HepG2 (cell line): ENCODE results near the gene GPBAR1. TPM values are rescaled to one million over a fixed set of nuclear protein-coding genes. Genes with fewer than 3 reads are reported as not detected.

Experiments
- ATAC-seq: fragments of 200-7000 bp; cut with Tn5 transposase; 3 replicates; pipeline ENCODE4 v1.9.1; 2020; ENCODE audit warnings: mild to moderate bottlenecking, moderate library complexity
- BruUV-seq: library from RNA; stranded (reverse); fragments of 400-500 nt; replicated peaks from 2 replicates; lab custom pipeline; 2021; lab: Mats Ljungman, UMichigan
- CTCF ChIA-PET: fragments of 300-600 bp; formaldehyde crosslinking; extraction: SDS; loops from one replicate; lab custom pipeline; 2021; ENCODE audit warnings: low total read pairs, inconsistent platforms, low intra/inter-chr PET ratio; lab: Yijun Ruan, JAX
- POLR2A ChIA-PET: fragments of 350-600 bp; sonication (Branson Sonifier 250); formaldehyde crosslinking; loops from one replicate; lab custom pipeline; 2020; ENCODE audit warnings: antibody characterized with exemption, inconsistent platforms; lab: Yijun Ruan, JAX
- DNase-seq: peaks from one replicate; pipeline ENCODE4 v3.0.0-alpha.2; 2015; ENCODE audit warnings: low spot score
- FAIRE-seq: peaks from 3 replicates; lab custom pipeline; 2011; peaks lifted over from hg19 to GRCh38; lab: Jason Lieb, UNC
- H2AFZ ChIP-seq: one replicate; pipeline ENCODE4 v1.6.1; 2011; ENCODE audit warnings: low read length, inconsistent platforms
- H3K27ac ChIP-seq: fragments of 300-600 bp; 3 replicates; pipeline ENCODE4 v1.8.0; 2011; ENCODE audit warnings: mixed run types, mild to moderate bottlenecking, mixed read lengths, low read length, inconsistent platforms; ENCODE audit not compliant: insufficient read depth; ENCODE audit errors: extremely low read length
- H3K27me3 ChIP-seq, 2 experiments: fragments of 200-600 bp in 1 of 2; 2 replicates in 1 of 2; 3 replicates in 1 of 2; pipeline versions ENCODE4 v1.6.0 to v1.8.0; 2011; ENCODE audit warnings: low read length in 2 of 2, mild to moderate bottlenecking in 2 of 2, moderate library complexity in 2 of 2, inconsistent platforms in 1 of 2; ENCODE audit not compliant: insufficient read depth in 2 of 2, control insufficient read depth in 1 of 2
- H3K36me3 ChIP-seq, 2 experiments: fragments of 200-600 bp in 1 of 2; replicated peaks in 1 of 2; 2 replicates in 1 of 2; 3 replicates in 1 of 2; pipeline versions ENCODE4 v1.5.1 to v1.8.0; 2011; ENCODE audit warnings: low read length in 2 of 2, inconsistent platforms in 1 of 2; ENCODE audit not compliant: insufficient read depth in 2 of 2, control insufficient read depth in 1 of 2
- H3K4me1 ChIP-seq: 2 replicates; pipeline ENCODE4 v1.5.1; 2012; ENCODE audit warnings: low read length, inconsistent platforms; ENCODE audit not compliant: insufficient read depth
- H3K4me2 ChIP-seq: 2 replicates; pipeline ENCODE4 v1.6.0; 2011; ENCODE audit warnings: low read depth, low read length, inconsistent platforms
- H3K4me3 ChIP-seq, 3 experiments: fragments of 200-600 bp in 1 of 3; sonication (generic), shearing (Covaris generic) in 1 of 3; replicated peaks in 1 of 3; 2 replicates each; pipeline ENCODE4 v1.5.1; 2011 to 2016; ENCODE audit warnings: low read length in 3 of 3, inconsistent platforms in 2 of 3, low read depth in 2 of 3, mild to moderate bottlenecking in 2 of 3, control low read depth in 1 of 3, mixed read lengths in 1 of 3; ENCODE audit not compliant: insufficient read depth in 1 of 3
- H3K79me2 ChIP-seq: one replicate; pipeline ENCODE4 v1.6.1; 2011; ENCODE audit warnings: low read length, inconsistent platforms; ENCODE audit not compliant: insufficient read depth
- H3K9ac ChIP-seq: 2 replicates; pipeline ENCODE4 v1.6.0; 2011; ENCODE audit warnings: mild to moderate bottlenecking, low read depth, low read length, inconsistent platforms; ENCODE audit not compliant: insufficient read depth
- H3K9me3 ChIP-seq: 2 replicates; pipeline ENCODE4 v1.5.1; 2012; ENCODE audit warnings: mild to moderate bottlenecking, low read length
- H4K20me1 ChIP-seq: 2 replicates; pipeline ENCODE4 v1.6.0; 2011; ENCODE audit warnings: inconsistent platforms, mild to moderate bottlenecking, low read length, moderate library complexity; ENCODE audit not compliant: insufficient read depth
- CENPBD1 ChIP-seq: sonication (generic); formaldehyde crosslinking; IDR thresholded peaks from 2 replicates; pipeline ENCODE4 v1.8.0; 2022; ENCODE audit warnings: missing genetic modification reagents, low read depth, mild to moderate bottlenecking, borderline replicate concordance
- DMAP1 ChIP-seq: IDR thresholded peaks from 2 replicates; pipeline ENCODE4 v1.6.1; 2016
- GPN1 ChIP-seq: sonication (generic); formaldehyde crosslinking; IDR thresholded peaks from 2 replicates; pipeline ENCODE4 v1.5.1; 2020; ENCODE audit warnings: missing genetic modification reagents, borderline replicate concordance
- HES4 ChIP-seq: sonication (generic); formaldehyde crosslinking; IDR thresholded peaks from 2 replicates; pipeline ENCODE4 v1.9.0; 2021; ENCODE audit warnings: mild to moderate bottlenecking, missing genetic modification reagents, borderline replicate concordance
- PBX3 ChIP-seq: sonication (generic); formaldehyde crosslinking; IDR thresholded peaks from 2 replicates; pipeline ENCODE4 v1.8.1; 2023; ENCODE audit warnings: missing genetic modification reagents, inconsistent platforms, borderline replicate concordance
- PHF21A ChIP-seq: sonication (generic); formaldehyde crosslinking; IDR thresholded peaks from 2 replicates; pipeline ENCODE4 v1.5.0; 2020; ENCODE audit warnings: mild to moderate bottlenecking, missing genetic modification reagents
- SOX6 ChIP-seq, 2 experiments: fragments of 450-650 bp in 1 of 2; sonication (generic) in 1 of 2; formaldehyde crosslinking in 1 of 2; IDR thresholded peaks; 2 replicates each; pipeline versions ENCODE4 v1.4.0 to v1.6.1; 2017 to 2020; ENCODE audit warnings: antibody characterized with exemption in 1 of 2, mild to moderate bottlenecking in 1 of 2, missing genetic modification reagents in 1 of 2
- TEAD3 ChIP-seq: optimal IDR thresholded peaks from 2 replicates; pipeline ENCODE3; 2016; ENCODE audit warnings: borderline replicate concordance
- USF2 ChIP-seq, 2 experiments: sonication (generic) in 1 of 2; formaldehyde crosslinking in 1 of 2; IDR thresholded peaks; 2 replicates each; pipeline versions ENCODE4 v1.5.1 to v1.6.1; 2011 to 2020; ENCODE audit warnings: borderline replicate concordance in 1 of 2, low read depth in 1 of 2, low read length in 1 of 2, mild to moderate bottlenecking in 1 of 2, missing genetic modification reagents in 1 of 2, moderate library complexity in 1 of 2
- ZNF253 ChIP-seq: sonication (generic); formaldehyde crosslinking; IDR thresholded peaks from 2 replicates; pipeline ENCODE4 v1.8.0; 2022; ENCODE audit warnings: mild to moderate bottlenecking, missing genetic modification reagents, borderline replicate concordance
- ZNF468 ChIP-seq: sonication (generic); formaldehyde crosslinking; IDR thresholded peaks from 2 replicates; pipeline ENCODE4 v1.8.0; 2022; ENCODE audit warnings: mild to moderate bottlenecking, moderate library complexity, missing genetic modification reagents
- ZNF503 ChIP-seq: sonication (generic); formaldehyde crosslinking; IDR thresholded peaks from 2 replicates; pipeline ENCODE4 v1.4.0; 2020; ENCODE audit warnings: missing genetic modification reagents
- ZNF512B ChIP-seq: sonication (generic); formaldehyde crosslinking; IDR thresholded peaks from 2 replicates; pipeline ENCODE4 v1.5.1; 2020; ENCODE audit warnings: missing genetic modification reagents, mild to moderate bottlenecking, borderline replicate concordance
- ZNF629 ChIP-seq: sonication (generic); formaldehyde crosslinking; conservative IDR thresholded peaks from 2 replicates; pipeline ENCODE4 v1.5.0; 2020; ENCODE audit warnings: missing genetic modification reagents
- WGBS: methylation state at CpG from one replicate; pipeline ENCODE4 v1.1.6; 2017; ENCODE audit warnings: low lambda C conversion rate; 5-methylcytosine and 5-hydroxymethylcytosine counted together
- in situ Hi-C: cut with HindIII; loops from 2 replicates; pipeline ENCODE4 v1.10.0; 2017; ENCODE audit warnings: low pct_unique_long_range_greater_than_20kb; ENCODE audit not compliant: extremely low pct_ligation_motif_present
- intact Hi-C: fragments of 100-400 bp; cut with micrococcal nuclease; formaldehyde crosslinking; loops from one replicate; pipeline ENCODE4 v1.10.0; 2022; ENCODE audit not compliant: unreplicated experiment
- polyA plus RNA-seq, 8 experiments: library from polyadenylated mRNA; depleted of rRNA in 3 of 8; stranded (reverse) in 7 of 8; unstranded in 1 of 8; fragments of >200 nt; fragmentation: Illumina TruSeq in 4 of 8; extraction: Trizol in 4 of 8; gene quantifications; 2 replicates each; pipeline versions ENCODE4 v1.2.1 to v1.2.3, GENCODE V29; 2011 to 2016; ENCODE audit warnings: low read depth in 4 of 8, missing spikeins in 1 of 8, mixed read lengths in 1 of 8; ENCODE audit not compliant: insufficient read depth in 1 of 8
- total RNA-seq, 5 experiments: library from RNA; depleted of rRNA; stranded (reverse); fragments of >200 nt; fragmentation: Illumina TruSeq; extraction: Trizol; gene quantifications; 2 replicates each; pipeline ENCODE4 v1.2.3, GENCODE V29; 2016; ENCODE audit warnings: low read depth in 1 of 5

Gene GPBAR1
- total and polyA plus RNA-seq, 2 of the 13 experiments (the other 11 are each of a cell fraction or from before 2014, with no cell fraction given): 0.05 to 0.09 TPM

- Histone ChIP-seq H3K4me1 (peaks cover 31% of the 10 kb centered on the region), H3K27me3 (no peaks in the 10 kb centered on the region), H3K4me3 (peak overlapping the region in 2 of 3 experiments; percentile 2 to 3; a peak in 2 of 6 replicates), H2AFZ (no peak overlapping the region), H3K79me2 (no peaks in the 10 kb centered on the region), H3K4me2 (peak overlapping the region; percentile 60), H3K27ac (peak overlapping the region; percentile 40), H3K9me3 (no peaks in the 10 kb centered on the region), H3K9ac (no peak overlapping the region), H3K36me3 (peaks cover 49 to 80% of the 10 kb centered on the region in 2 experiments), H4K20me1 (peaks cover 5% of the 10 kb centered on the region; the same call in 1 of the 2 replicates)
- intact Hi-C loops: no loop called here
- CTCF ChIA-PET: no interaction called here
- BruUV-seq: no TSS peak
- DNase-seq: peak; percentile 54
- ATAC-seq: peak; percentile 87
- peak; percentile 95 for FAIRE-seq
- POLR2A ChIA-PET: interaction anchor here (1.0 to 1.5 kb wide), 8 partner anchors 14 to 78 kb away, joined by 3 to 10 read pairs (median 4); partner anchors contain the start of genes AAMP, ARPC2 and PNKD
- 33% methylated on average over 5 of the region's 5 CpGs for WGBS
- in situ Hi-C loops: no loop called here
- TF ChIP-seq PHF21A (CRISPR knock-in tag): peak; percentile 50; the same call in 1 of the 2 replicates
- no peak for TF ChIP-seq GPN1 (CRISPR knock-in tag)
- TF ChIP-seq DMAP1 (CRISPR knock-in tag): 0 out of 2 replicates have a peak, but pooled peaks have one; percentile 25
- no peak for TF ChIP-seq ZNF468
- peak; percentile 27; the same call in 1 of the 2 replicates for TF ChIP-seq ZNF629 (CRISPR knock-in tag)
- TF ChIP-seq ZNF503 (CRISPR knock-in tag): no peak
- no peak for TF ChIP-seq TEAD3
- TF ChIP-seq CENPBD1: no peak
- no peak for TF ChIP-seq SOX6 (IDR thresholded peaks at IDR 0.05)
- TF ChIP-seq SOX6 (CRISPR knock-in tag; IDR thresholded peaks at IDR 0.05): peak; percentile 64
- TF ChIP-seq USF2 (IDR thresholded peaks at IDR 0.05; ENCODE audit: low read depth, low read length): no peak
- TF ChIP-seq USF2 (CRISPR knock-in tag; IDR thresholded peaks at IDR 0.05; ENCODE audit: borderline replicate concordance): no peak
- no peak for TF ChIP-seq ZNF253 (CRISPR knock-in tag)
- no peak for TF ChIP-seq ZNF512B
- no peak for TF ChIP-seq PBX3 (CRISPR knock-in tag)
- TF ChIP-seq HES4: no peak
Measured at GRCh38 chr2:218245214-218245613, 15.6 kb upstream of the GPBAR1 start.
